A673 (cell line): ENCODE results near the gene POLR1E.

Experiments
- CTCF ChIP-seq: fragments of 300-800, 200-600 bp; sonication (generic); conservative IDR thresholded peaks from 2 replicates; pipeline ENCODE4 v1.5.1; 2017; ENCODE audit warnings: low read depth, mild to moderate bottlenecking, antibody characterized with exemption, low read length, moderate library complexity, mixed read lengths
- EZH2 ChIP-seq: fragments of 200-600 bp; sonication (generic); IDR thresholded peaks from 2 replicates; pipeline ENCODE4 v1.6.1; 2017; ENCODE audit warnings: borderline replicate concordance, low read depth, mild to moderate bottlenecking, mixed read lengths, antibody characterized with exemption, low read length; ENCODE audit not compliant: poor library complexity, severe bottlenecking

- TF ChIP-seq CTCF (no peak), EZH2 (no peak)
Observed at GRCh38 chr9:37455884-37456647, 29.7 kb upstream of the POLR1E start.
